Peyer's patch (tissue), 4 donors: ENCODE measurements around the gene ANXA6. TPM values are rescaled to one million over a fixed set of nuclear protein-coding genes. Genes with fewer than 3 reads are reported as not detected.

Experiments used
- DNase-seq, 3 donors: peaks; one replicate each; pipeline ENCODE4 v3.0.0-alpha.2; 2017 to 2019
- H3K27ac ChIP-seq, 4 donors: fragments of 200-600 bp; sonication (generic); one replicate each; pipeline ENCODE4 v1.5.1; 2016 to 2019
- H3K27me3 ChIP-seq, 2 donors: fragments of 200-600 bp; sonication (generic); one replicate each; pipeline ENCODE4 v1.5.1; 2019
- H3K36me3 ChIP-seq, 3 donors: fragments of 200-600 bp; sonication (generic); one replicate each; pipeline ENCODE4 v1.5.1; 2016 to 2019
- H3K4me1 ChIP-seq, 4 donors: fragments of 200-600 bp; sonication (generic); one replicate each; pipeline ENCODE4 v1.5.1; 2016 to 2019
- H3K4me3 ChIP-seq, 4 donors: fragments of 200-600 bp; sonication (generic); 1 replicate in 3 of 4; 2 replicates in 1 of 4; pipeline ENCODE4 v1.5.1; 2016 to 2019; ENCODE audit warnings: mild to moderate bottlenecking in 1 of 4
- H3K9me3 ChIP-seq, 4 donors: fragments of 200-600 bp; sonication (generic); one replicate each; pipeline ENCODE4 v1.5.1; 2016 to 2019; ENCODE audit warnings: mild to moderate bottlenecking in 1 of 4
- POLR2A ChIP-seq, 2 donors: fragments of 450-650 bp; IDR thresholded peaks; one replicate each; pipeline ENCODE4 v1.5.1; 2017; ENCODE audit warnings: antibody characterized with exemption in 2 of 2, mild to moderate bottlenecking in 2 of 2, moderate library complexity in 2 of 2
- total RNA-seq, 4 donors: library from RNA; depleted of rRNA; stranded (reverse); fragments of >200 nt; gene quantifications; one replicate each; pipeline ENCODE4 v1.1.0, GENCODE V29; 2016
- TF ChIP-seq, protein P1 (sequence below), 6 experiments: fragments of 450-650 bp in 4 of 6; fragments of 200-600 bp in 2 of 6; sonication (generic) in 1 of 6; IDR thresholded peaks; one replicate each; pipeline ENCODE4 v1.5.1; 2017 to 2019; ENCODE audit warnings: antibody characterized with exemption in 6 of 6, mild to moderate bottlenecking in 3 of 6, moderate library complexity in 1 of 6

The ANXA6 gene
- total RNA-seq, 4 donors from 2014 or later, result 11.2 to 228 (median 30.1) TPM

DNA sequence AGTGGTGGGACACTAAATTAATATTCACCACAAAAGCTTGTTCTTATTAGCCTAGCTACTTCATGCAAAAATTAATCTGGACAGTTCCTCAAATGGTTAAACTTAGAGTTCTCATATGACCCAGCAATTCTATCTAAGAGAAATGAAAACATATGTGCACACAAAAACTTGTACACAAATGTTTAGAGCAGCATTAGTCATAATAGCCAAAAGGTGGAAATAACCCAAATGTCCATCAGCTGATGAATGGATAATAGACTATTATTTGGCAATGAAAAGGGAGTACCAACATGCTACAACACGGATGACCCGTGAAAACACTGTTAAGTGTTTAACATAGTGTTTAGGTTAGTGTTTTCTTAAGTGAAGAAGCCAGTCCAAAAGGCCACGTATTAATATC lies 43.9 kb downstream of the ANXA6 start:
- no peak overlapping the region for H3K4me3 ChIP-seq
- H3K36me3 ChIP-seq, result peaks cover 0 to 25% (median 0%) of the 10 kb centered on the region in 3 donors
- no peaks in the 10 kb centered on the region for H3K9me3 ChIP-seq
- DNase-seq, result no peak
- TF ChIP-seq POLR2A (IDR thresholded peaks at IDR 0.05), result no peak
- TF ChIP-seq, protein P1, sequence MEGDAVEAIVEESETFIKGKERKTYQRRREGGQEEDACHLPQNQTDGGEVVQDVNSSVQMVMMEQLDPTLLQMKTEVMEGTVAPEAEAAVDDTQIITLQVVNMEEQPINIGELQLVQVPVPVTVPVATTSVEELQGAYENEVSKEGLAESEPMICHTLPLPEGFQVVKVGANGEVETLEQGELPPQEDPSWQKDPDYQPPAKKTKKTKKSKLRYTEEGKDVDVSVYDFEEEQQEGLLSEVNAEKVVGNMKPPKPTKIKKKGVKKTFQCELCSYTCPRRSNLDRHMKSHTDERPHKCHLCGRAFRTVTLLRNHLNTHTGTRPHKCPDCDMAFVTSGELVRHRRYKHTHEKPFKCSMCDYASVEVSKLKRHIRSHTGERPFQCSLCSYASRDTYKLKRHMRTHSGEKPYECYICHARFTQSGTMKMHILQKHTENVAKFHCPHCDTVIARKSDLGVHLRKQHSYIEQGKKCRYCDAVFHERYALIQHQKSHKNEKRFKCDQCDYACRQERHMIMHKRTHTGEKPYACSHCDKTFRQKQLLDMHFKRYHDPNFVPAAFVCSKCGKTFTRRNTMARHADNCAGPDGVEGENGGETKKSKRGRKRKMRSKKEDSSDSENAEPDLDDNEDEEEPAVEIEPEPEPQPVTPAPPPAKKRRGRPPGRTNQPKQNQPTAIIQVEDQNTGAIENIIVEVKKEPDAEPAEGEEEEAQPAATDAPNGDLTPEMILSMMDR (IDR thresholded peaks at IDR 0.05), result no peak
- H3K27ac ChIP-seq, result no peak overlapping the region
- H3K27me3 ChIP-seq, result no peaks in the 10 kb centered on the region
- peaks cover 0 to 22% (median 7%) of the 10 kb centered on the region in 4 donors for H3K4me1 ChIP-seq

DNA sequence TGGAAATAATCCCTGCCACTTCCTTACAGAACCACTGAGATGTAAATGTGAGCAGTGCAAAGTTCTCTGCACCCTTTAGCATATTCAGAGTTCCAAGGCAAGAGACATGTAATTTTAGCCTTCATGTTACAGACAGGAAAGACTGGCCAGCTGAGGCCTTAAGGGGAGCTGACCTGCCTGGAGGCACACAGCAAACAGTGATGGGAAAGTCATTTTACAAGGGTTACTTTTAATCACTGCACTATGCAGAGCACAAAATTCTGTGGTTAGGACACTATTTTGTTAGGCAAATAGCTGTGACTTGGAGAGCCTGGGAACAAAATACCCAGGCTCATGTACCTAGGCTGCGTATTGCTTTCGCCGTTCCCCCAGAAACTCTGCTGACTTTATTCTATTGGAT lies 46.6 kb downstream of the ANXA6 start:
- Histone ChIP-seq H3K9me3 (no peaks in the 10 kb centered on the region), H3K27me3 (no peaks in the 10 kb centered on the region), H3K27ac (peak overlapping the region in 3 of 4 donors; percentile 15 to 55 (median 28)), H3K36me3 (peaks cover 0 to 16% (median 4%) of the 10 kb centered on the region in 3 donors), H3K4me3 (no peak overlapping the region), H3K4me1 (peaks cover 0 to 35% (median 10%) of the 10 kb centered on the region in 4 donors)
- no peak for DNase-seq
- no peak for TF ChIP-seq POLR2A (IDR thresholded peaks at IDR 0.05)
- TF ChIP-seq, protein P1 (IDR thresholded peaks at IDR 0.05), result no peak

DNA sequence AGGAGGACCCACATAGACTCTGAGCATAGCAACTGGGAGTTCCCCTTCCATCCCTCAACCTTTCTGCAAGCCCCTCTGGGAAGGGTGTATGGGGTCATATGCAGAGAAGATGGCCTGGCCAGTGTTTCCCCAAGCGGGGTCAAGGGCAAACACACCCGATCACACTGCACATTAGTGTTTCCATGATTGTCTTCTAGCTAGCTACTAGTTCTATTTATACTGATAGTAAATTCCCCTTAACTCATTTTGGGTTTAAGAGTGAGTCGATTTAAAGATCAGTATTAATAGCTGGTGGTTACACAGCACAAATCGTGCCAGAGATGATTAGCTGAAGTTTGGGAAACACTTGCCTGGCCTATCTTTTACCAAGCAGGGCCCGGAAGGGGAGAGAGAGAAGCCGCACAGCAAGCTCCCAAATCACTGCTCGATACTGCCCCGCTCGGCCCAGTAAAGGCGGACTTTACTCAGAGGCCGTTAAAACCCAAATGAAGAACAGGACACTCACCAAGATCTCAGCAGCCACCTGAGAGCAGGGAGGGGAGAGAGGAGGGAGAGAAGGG lies 47.4 kb downstream of the ANXA6 start:
- H3K36me3 ChIP-seq, result peaks cover 0 to 16% (median 4%) of the 10 kb centered on the region in 3 donors
- no peak for TF ChIP-seq POLR2A (IDR thresholded peaks at IDR 0.05)
- TF ChIP-seq, protein P1 (IDR thresholded peaks at IDR 0.05), result no peak

DNA sequence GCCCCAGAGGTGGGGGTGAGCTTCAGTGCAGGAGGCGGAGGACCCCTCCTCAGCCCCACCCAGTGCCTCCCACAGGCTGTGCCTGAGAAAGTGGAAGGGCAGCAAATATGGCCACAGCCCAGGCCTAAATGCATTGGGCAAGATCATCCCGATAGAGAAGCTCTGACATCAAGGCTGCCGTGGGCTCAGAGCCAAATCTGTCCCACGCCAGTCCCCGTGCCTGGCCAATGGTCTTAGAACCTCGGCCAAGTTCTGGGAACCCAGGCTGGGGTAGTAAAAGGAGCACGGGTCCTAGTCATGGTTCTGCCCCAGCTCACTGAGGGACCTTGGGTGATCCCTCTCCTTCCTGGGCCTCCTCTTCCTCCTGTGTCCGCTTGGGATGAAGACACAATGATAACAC lies 49.0 kb downstream of the ANXA6 start:
- DNase-seq, result peak in 1 of 3 donors; percentile 47
- H3K36me3 ChIP-seq, result peaks cover 0 to 22% (median 4%) of the 10 kb centered on the region in 3 donors
- peak overlapping the region; percentile 25 to 83 (median 66) for H3K27ac ChIP-seq
- no peaks in the 10 kb centered on the region for H3K9me3 ChIP-seq
- TF ChIP-seq, protein P1 (IDR thresholded peaks at IDR 0.05), result no peak
- no peak for TF ChIP-seq POLR2A (IDR thresholded peaks at IDR 0.05)
- H3K27me3 ChIP-seq, result no peaks in the 10 kb centered on the region
- H3K4me1 ChIP-seq, result peaks cover 0 to 50% (median 7%) of the 10 kb centered on the region in 4 donors
- no peak overlapping the region for H3K4me3 ChIP-seq

More for the DNA sequence above, 47.4 kb downstream of the ANXA6 start:
- Histone ChIP-seq H3K27me3 (no peaks in the 10 kb centered on the region), H3K27ac (peak overlapping the region in 2 of 4 donors; percentile 9 to 55), H3K4me3 (no peak overlapping the region), H3K4me1 (peaks cover 0 to 42% (median 10%) of the 10 kb centered on the region in 4 donors), H3K9me3 (no peaks in the 10 kb centered on the region)
- no peak for DNase-seq

DNA sequence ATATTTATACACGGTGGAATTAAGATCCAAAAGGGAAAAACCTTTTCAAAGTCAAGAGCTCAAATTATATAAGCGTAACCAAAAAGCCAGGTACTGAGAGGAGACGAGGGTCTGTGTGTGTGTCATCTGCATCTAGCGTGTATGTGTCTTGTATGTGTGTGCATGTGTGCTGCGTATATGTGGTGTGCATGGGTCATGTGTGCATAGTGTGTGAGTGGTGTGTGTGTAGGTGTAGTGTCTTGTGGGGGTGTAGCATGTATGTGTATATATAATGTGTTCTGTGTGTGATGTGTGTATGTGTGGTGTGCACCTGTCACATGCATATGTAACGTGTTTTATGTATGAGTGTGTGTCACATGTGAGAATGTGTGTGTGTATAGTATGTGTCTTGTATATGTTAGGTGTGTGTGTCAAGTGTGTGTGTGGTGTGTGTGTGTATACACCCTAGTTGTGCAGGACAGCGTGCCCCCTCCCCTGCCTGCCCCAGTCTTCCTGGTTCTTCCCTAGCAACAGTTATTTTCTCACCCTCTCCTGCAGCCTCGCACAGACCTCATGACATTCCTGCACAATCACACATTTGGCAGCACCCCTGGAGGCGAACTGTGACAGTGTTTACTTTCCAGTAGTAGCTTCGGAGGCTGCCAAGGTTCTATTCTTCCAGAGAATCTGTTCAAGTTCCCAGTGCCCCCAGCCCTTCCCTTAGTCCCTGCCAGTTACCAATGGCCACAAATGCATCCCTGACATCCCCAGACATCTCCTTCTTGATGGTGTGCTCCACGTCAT lies 49.6 kb downstream of the ANXA6 start:
- no peak overlapping the region for H3K4me3 ChIP-seq
- H3K4me1 ChIP-seq, result peaks cover 0 to 50% (median 7%) of the 10 kb centered on the region in 4 donors
- TF ChIP-seq, protein P1 (IDR thresholded peaks at IDR 0.05), result peak in 2 of 6 experiments; percentile 12 to 19
- TF ChIP-seq POLR2A (IDR thresholded peaks at IDR 0.05), result no peak
- peak overlapping the region; percentile 51 to 83 (median 68) for H3K27ac ChIP-seq
- peaks cover 0 to 22% (median 4%) of the 10 kb centered on the region in 3 donors for H3K36me3 ChIP-seq
- no peaks in the 10 kb centered on the region for H3K9me3 ChIP-seq
- no peaks in the 10 kb centered on the region for H3K27me3 ChIP-seq
- DNase-seq, result peak in 1 of 3 donors; percentile 53
